Measurements from ENCODE around the gene GKN2.
"Not testable (repeated sequence)": the region's sequence is repeated elsewhere in the genome, so short reads cannot be mapped to it uniquely, and the experiment has no call there.

GKN2 gene

DNA sequence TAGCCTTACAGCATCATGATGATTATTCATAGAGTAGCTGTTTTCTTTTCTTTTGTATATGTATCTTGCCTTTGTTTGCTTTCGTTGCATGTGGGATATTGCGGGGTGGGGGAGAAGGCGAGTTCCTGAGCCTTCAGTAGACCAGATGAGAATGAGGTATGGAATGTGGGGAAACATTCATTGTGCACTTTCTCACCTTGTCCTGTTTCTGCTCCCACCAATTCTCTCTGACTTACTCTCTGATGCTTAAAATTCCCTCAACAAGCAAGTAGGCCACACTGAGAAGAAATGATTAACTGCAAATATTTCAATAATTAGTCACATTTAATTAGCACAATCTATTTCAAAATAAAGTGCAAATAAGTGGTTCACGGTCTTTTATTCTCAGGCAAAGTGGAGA, 31.0 kb downstream of the GKN2 start:
- DNase-seq (ENCODE audit: extremely low read depth in 1 of 2, low read depth in 1 of 2) = no peak

DNA sequence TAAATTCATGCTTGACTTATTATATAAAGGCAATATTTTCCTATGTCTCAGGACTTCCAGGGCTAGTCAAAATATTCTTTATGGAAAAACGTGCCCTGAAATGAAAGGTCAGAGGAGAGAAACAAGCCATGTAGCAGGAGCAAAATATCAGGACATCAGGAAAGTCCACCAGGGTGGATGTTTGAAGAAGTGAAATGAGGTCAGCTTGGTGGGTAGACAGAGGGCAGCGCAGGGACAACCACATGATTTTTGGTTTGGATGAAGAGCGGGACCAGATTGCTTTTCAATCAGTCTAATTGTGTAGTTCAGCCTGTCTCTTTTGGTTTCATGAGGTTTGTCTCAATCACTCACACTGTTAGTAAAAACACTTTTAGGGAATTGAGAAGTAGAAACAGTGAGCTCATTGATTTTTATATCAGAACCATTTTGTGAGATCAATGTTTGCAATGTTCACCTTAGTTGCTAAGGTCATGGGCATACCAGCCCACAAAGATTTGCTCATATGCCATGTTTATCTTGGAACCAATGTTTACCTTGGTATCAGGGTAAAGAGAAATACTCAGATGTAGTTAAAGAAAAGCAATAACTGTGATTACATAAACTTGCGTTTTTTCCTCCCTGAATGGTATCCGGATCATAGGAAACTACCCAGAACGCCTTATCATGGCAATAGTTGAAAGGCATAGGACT, 32.1 kb downstream of the GKN2 start:
- no peak for DNase-seq (ENCODE audit: extremely low read depth in 1 of 2, low read depth in 1 of 2)

DNA sequence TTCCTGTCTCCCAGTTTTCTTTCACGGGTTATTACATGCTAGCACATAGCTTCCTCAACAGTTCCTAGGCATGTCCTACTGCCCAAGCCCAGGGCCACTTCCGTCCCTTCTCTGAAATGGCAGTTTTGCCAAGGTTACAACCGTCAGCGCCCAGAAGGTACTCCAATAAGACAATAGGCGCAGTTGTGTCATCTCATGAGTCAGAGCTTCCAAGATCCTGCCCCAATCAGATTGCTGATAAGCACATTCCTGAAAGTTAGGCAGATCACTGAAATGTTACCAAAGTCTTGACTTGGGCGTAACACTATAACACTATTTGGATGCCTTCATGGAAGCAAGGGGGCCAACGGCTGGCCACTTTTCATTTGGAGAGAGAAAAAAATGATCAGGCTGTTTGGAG, 34.2 kb downstream of the GKN2 start:
- no peak for DNase-seq (ENCODE audit: extremely low read depth in 1 of 2, low read depth in 1 of 2)

DNA sequence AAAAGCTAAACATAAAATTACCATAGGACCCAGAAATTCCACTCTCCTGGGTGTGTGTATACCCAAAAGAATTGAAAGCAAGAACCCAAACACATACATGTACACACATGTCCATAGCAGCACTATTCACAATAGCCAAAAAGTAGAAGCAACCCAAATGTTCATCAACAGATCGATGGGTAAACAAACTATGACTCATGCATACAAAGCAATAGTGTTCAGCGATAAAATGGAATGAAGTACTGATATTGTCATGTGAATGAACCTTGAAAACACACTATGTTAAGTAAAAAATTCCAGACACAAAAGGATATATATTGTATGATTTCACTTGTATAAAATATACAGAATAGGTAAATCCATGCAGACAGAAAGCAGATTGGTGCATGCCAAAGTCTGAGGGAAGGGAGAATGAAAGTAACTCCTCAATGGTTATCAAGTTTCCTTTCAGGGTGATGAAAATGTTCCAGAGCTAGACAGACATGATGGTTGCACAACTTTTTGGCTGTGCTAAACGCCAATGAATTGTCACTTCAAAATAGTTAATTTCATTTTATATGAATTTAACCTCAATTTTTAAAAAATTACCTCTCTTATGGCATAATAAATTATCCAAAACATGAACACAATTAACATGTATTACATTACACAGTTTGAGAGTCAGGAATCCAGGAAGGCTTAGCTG, 35.5 kb downstream of the GKN2 start:
- no peak for DNase-seq (ENCODE audit: extremely low read depth in 1 of 2, low read depth in 1 of 2)

DNA sequence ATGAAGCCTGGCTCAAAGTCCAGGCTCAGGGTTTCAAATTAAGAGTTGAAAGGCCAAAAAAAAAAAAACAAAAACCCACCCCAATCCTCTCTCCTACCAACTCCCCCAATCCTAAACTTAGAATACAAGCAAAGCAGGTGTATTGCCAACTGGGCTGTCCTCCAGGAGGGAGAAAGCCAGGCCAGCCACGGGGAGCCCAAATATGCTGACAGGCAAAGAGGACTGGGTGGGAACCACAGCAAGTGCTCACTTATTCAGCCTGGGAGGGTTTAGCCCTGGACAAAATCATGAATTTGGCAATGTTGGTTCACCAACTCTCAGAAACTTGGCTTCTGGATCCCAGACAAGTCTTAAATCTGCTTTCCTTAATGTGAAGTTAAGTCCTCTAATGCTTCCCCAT, 36.5 kb downstream of the GKN2 start:
- no peak for DNase-seq (ENCODE audit: extremely low read depth in 1 of 2, low read depth in 1 of 2)

DNA sequence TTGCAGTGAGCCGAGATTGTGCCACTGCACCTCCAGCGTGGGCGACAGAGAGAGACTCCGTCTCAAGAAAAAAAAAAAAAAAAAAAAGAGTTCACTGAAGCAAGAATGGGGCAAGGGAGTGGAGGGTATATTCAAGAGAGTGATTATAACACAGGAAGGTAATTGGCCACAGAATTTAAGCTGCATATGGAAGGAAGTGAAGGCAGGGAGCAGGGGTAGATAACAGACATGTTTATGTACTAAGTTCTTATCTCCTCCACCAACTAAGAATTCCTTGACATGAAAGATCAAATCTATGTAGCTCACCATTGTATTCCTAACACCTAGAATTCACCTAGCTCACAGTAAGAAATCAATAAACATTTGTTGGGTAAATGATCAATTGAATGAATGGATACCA, 37.3 kb downstream of the GKN2 start:
- DNase-seq (ENCODE audit: extremely low read depth in 1 of 2, low read depth in 1 of 2) = no peak

DNA sequence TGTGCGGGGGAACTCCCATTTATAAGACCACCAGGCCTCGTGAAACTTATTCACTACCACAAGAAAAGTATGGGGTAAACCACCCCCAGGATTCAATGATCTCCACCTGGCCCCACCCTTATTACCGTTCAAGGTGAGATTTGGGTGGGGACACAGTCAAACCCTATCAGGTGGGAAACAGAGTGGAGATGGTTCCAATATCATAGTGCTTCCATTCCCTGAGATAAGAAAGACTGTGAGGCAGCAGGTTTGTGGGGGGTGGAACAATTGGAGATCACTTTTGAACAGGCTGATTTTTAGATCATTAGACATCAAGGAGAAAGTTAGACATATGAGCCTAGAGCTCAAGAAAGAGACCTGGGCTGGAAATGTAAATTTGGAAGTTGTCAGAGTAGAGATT, 39.3 kb downstream of the GKN2 start:
- no peak for DNase-seq (ENCODE audit: extremely low read depth in 1 of 2, low read depth in 1 of 2)

DNA sequence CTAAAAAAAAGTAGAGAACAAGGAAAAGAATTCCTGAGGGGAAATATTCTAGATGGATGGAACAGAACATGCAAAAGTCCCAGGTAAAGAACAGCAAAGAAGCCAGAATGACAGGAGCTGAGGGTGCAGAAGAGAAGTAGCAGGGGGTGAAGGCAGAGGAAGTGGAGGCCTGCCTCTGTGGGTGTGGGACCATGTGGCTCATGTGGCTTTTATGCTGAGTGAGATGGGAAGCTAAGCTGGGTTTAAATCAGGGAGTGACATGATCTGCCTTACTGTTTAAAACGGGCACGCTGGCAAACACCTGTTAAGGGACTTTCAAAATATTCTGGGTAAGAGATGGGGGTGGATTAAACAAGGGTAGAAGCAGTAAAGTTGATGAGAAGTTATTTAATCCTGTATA, 40.0 kb downstream of the GKN2 start:
- DNase-seq (ENCODE audit: extremely low read depth in 1 of 2, low read depth in 1 of 2) = no peak

DNA sequence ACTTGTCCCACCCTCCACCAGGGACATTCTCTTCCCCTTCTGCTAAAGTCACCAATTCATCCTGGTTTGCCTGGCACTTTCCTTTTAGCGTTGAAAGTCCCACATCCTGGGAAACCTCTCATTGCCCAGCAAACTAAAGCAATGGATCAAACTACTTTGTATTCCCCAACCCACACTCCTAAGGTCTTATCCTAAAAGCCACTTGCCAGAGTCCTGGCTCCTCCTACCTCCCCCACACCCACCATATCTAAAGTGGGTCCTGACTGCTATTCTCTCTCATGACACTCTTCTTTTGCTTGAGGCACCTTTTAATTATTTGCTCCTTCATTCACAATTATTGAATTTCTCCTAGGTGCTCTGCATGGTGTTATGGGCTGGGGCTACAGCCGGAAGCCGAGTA, 40.6 kb downstream of the GKN2 start:
- no peak for DNase-seq (ENCODE audit: extremely low read depth in 1 of 2, low read depth in 1 of 2)

DNA sequence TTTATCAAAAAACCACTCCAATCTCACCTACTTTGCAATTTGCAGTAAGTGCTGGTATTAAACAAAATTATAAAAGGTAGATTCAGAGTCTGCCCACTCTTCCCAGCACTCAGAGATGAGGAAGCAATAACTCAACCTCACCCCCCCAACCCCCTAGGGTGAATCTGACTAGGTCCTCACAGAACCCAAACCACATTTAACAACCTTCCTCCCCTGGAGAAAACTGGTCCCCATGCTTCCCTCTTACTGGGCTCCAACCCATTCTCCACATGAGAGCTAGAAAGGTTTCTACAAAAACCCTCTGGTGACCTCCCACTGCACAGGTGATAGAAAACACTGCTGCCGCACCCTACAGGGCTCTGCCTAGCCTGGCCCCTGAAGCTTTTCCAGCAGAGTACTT, 41.0 kb downstream of the GKN2 start:
- no peak for DNase-seq (ENCODE audit: extremely low read depth in 1 of 2, low read depth in 1 of 2)

DNA sequence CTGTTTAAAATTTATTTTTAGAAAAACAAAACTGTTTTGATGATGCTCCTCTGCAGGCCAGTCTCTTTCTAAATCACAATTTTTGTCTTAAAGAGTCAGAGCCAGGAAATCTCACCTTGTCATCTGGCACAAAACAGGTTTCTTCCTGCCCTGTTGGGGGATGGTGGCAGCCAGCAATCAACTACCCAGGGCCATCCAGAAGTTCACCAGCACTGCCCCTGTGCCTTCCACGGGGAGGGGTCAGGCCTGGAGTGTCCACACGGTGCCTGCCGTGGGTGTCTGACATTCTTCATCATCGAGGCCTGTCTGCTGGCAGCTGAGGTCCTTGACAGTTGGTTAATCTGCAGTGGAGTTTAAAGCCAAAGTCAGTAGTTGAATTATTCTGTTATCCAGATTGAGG, 41.4 kb downstream of the GKN2 start:
- no peak for DNase-seq (ENCODE audit: extremely low read depth in 1 of 2, low read depth in 1 of 2)

DNA sequence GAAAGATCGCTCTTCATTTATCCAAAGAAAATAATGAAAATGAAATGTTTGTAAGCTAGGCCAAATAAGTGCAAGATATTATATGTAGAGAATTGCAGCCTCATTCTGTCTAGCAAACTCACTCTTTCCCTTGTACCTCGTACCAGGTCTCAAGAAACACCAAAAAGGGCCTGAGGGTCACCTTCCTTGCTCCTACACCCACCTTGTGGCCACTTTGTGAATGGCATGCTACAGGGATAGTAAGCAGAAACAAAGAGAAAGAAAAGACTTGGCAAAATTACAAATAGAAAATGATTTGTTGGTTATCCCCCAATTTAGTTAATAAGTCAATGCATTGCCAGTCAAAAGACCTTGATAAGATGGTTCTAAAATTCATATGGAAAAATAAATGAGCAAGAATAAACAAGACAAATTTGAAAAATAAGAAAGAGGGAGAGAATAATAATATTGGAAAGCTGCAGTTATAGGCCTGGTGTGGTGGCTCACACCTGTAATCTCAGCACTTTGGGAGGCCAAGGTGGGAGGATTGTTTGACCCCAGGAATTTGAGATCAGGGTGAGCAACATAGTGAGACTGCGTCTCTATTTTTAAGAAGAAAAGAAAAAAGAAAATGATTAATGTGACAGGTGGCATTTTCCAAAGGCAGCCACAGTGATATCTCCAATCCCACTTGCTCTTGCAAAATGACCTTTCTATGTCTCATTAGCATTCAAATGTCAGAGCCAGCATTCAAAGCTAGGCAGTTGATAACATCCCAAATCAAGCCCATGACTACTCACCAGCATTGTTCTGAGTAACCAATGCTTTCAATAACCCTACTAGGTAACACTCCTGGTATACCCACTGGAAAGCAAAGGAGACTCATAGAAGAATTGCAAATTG, 42.7 kb downstream of the GKN2 start:
- peak; percentile 25 to 51 for DNase-seq (ENCODE audit: extremely low read depth in 1 of 2, low read depth in 1 of 2)

DNA sequence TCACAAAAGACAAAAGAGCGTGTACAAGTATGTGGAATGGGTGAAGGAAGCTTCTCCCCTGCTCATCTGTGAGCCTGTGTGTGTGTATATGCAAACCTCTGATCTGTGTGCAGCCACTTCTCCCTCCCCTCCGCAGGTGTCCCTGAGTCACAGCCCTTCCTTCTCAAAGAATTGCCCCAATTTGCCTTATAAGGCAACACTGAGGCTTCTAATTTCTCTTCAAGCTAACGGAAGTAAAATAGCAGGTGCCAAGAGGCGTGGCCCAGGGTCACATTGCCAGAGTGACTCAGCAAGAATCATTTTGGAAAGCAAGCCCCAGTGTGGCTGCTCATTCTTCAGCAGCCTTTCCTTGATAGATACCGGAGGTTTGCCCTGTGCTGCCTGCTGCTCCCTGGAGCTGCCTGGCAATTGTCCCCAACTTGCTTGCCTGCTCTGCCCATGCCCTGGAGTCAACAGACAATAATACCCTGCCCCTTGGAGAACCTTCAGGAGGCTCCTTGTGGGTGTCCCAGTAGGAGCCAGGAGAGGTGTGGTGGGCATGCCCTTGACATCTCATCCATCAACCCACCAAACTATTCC, 44.2 kb downstream of the GKN2 start:
- DNase-seq (ENCODE audit: extremely low read depth in 1 of 2, low read depth in 1 of 2) = peak; percentile 63 to 66

DNA sequence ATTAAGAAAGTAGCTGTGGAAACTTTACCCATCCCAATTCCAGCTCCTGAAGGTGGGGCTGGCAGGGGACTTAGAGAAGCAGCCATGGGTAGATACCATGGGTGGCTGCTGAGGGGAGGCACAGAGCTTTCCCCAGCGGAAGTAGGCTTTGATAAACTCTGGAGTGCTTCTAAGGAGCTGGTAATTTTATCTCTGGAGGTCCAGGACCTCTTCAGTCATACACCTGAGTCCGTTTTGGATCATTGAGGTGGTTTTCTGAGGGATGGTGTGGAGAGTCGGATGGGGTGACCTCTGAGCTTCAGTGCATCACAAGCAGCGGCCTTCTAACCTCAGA, 44.8 kb downstream of the GKN2 start:
- DNase-seq (ENCODE audit: extremely low read depth in 1 of 2, low read depth in 1 of 2) = no peak

DNA sequence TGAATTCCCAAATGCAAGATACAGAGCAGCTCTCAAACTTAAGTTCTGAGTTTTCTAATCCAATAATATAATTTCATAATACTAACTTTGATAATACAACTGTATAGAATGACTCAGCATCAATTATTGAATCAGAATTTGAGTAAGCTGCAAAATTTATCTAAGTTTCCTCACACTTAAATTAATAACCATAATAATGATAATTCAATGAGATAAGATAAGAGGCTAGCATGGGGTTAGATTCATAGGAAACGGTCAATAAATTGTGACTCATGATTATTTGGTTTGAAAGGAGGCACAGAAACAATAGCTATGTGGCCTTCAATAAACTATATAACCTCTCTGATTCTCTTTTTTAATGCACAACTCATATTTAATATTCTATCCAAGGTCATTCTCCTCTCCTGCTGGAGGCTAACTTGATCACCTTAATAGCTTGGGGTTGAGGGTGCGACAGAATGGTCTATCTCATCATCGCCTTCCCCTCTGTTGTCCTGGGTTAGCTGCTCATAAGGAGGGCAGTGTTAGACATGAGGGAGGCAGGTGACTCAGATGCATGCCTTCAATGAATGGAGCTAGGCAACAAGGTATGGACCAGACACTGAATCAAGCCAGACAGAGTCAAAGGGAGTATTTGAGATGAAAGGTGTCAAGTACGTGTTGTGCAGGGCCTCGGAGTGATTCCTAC, 45.3 kb downstream of the GKN2 start:
- no peak for DNase-seq (ENCODE audit: extremely low read depth in 1 of 2, low read depth in 1 of 2)

DNA sequence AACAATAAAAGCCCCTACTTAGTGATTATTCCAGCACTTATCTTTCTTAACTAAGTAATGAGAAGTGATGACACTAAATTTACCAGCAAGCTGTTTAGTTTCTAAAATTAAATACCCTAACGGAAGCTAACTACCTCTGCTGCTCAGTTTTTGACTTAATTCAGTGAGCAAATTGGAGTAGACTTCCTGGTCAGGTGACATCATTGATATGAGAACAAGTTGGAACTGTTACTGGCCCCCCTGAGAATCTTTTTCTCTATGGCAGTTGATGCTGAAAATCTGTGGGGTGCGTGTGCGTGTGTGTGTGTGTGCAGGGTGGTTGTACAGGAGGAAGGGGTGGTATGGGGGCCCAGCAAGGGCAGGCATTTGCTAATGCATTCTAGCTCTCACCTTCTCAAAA, 46.0 kb downstream of the GKN2 start:
- DNase-seq (ENCODE audit: extremely low read depth in 1 of 2, low read depth in 1 of 2) = no peak

DNA sequence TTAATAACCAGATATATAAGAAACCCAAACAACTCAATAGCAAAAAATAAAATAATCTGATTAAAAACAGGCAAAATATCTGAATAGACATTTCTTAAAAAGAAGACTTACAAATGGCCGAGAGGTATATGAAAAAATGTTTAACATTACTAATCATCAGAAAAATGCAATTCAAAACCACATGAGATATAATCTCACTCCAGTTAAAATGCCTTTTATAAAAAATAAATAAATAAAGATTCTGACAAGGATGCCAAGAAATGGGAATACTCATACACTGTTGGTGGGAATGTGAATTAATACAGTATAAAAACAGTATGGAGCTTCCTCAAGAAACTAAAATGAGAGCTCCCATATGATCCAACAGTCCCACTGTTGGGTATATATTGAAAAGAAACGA, 47.6 kb downstream of the GKN2 start:
- no peak for DNase-seq (ENCODE audit: extremely low read depth in 1 of 2, low read depth in 1 of 2)

DNA sequence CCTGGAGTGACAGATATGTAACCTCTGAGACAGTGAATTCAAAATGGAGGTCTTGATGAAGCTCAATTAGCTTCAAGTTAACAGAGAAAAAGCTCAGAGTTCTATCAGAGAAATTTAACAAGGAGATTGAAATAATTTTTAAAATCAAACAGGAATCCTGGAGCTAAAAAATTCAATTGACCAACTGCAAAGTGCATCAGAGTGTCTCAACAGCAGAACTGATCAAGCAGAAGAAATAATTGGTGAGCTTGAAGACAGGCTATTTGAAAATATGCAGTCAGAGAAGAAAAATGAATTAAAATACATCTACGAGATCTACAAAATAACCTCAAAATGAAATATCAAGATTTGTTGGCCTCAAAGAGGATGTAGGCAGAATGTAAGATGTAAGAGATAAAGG, 51.1 kb downstream of the GKN2 start:
- DNase-seq (ENCODE audit: extremely low read depth in 1 of 2, low read depth in 1 of 2) = no peak

DNA sequence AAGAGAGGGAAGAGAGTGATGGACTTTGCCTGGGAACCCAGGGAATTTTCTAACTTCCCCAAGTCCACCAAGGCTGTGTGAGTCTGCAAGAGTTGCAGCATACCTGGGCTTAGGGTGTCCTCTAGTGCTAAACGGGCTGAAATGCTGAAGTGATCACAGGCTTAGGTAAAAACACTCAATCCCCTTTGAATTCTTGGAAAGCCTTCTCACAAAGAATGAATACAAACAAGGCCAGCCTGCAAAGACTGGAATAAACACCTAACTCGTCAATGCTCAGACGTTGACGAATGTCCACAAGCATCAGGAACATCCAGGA, 51.5 kb downstream of the GKN2 start:
- no peak for DNase-seq (ENCODE audit: extremely low read depth in 1 of 2, low read depth in 1 of 2)

DNA sequence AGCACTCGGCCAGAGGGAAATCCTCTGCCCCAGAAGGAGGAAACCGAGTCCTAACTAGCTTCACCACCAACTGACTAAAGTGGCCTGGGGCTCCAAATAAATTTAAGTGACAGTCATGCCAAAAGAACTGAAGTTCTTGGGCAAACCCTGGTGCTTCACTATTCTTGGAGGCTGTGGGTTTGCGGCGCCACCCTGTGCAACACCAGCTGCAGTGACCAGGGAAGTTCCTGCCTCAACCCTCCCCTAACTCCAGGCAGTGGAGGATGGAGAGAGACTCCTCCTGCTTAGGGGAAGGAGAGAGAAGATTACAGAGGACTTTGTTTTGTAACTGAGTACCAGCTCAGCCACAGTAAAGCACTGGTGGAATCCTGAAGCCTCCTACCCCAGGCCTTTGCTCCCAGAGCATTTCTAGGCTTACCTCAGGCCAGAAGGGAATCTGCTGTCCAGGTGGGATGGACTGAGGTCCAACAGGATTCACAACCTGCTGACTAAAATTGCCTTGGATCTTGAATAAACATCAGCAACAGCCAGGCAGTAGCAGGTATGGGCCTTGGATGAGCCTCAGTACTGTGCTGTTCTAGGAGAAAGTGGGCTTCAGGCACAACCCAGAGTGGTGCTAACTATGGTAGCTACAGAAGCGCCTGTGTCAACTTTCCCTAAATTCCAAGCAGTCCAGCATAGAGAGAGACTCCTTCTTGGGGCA, 52.0 kb downstream of the GKN2 start:
- no peak for DNase-seq (ENCODE audit: extremely low read depth in 1 of 2, low read depth in 1 of 2)

DNA sequence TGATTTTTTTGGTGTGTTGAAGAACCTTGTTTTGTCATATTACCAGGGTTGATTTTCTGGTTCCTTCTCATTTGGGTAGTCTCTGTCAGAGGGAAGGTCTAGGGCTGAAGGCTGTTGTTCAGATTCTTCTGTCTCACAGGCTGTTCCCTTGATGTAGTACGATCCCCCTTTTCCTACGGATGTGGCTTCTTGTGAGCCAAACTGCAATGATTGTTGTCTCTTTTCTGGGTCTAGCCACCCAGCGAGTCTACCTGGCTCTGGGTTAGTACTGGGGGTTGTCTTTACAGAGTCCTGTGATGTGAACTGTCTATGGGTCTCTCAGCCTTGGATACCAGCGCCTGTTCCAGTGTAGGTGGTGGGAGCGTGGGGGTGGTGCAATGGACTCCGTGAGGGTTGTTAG, 56.7 kb downstream of the GKN2 start:
- not testable (repeated sequence) for DNase-seq (ENCODE audit: extremely low read depth in 1 of 2, low read depth in 1 of 2)
